Kidney (tissue), 14 donors: ENCODE data around the gene PGAM2. TPM values are rescaled to one million over a fixed set of nuclear protein-coding genes. Genes with fewer than 3 reads are reported as not detected.

Source experiments
- DNase-seq, 5 donors: peaks; one replicate each; pipeline ENCODE4 v3.0.0-alpha.2; 2013 to 2020
- FAIRE-seq: peaks from 2 replicates; lab custom pipeline; 2012; peaks lifted over from hg19 to GRCh38; lab: Jason Lieb, UNC
- H3K27ac ChIP-seq, 2 donors: one replicate each; pipeline ENCODE4 v1.7.0; 2013; ENCODE audit warnings: low read depth in 2 of 2, low read length in 2 of 2, inconsistent platforms in 1 of 2
- H3K27me3 ChIP-seq: one replicate; pipeline ENCODE4 v1.7.1; 2013; ENCODE audit warnings: low read length, inconsistent platforms; ENCODE audit not compliant: control insufficient read depth, insufficient read depth
- H3K36me3 ChIP-seq, 3 donors: one replicate each; pipeline versions ENCODE4 v1.7.0 to v1.7.1; 2013; ENCODE audit warnings: low read length in 3 of 3, control low read depth in 1 of 3, inconsistent platforms in 1 of 3; ENCODE audit not compliant: insufficient read depth in 3 of 3, control insufficient read depth in 2 of 3
- H3K4me1 ChIP-seq, 3 donors: one replicate each; pipeline versions ENCODE4 v1.7.0 to v1.7.1; 2013; ENCODE audit warnings: low read length in 3 of 3, inconsistent platforms in 1 of 3, low read depth in 1 of 3; ENCODE audit not compliant: control insufficient read depth in 2 of 3, insufficient read depth in 2 of 3
- H3K4me3 ChIP-seq, 3 donors: one replicate each; pipeline versions ENCODE4 v1.7.0 to v1.8.1; 2013; ENCODE audit warnings: low read length in 3 of 3, control low read depth in 1 of 3, inconsistent platforms in 1 of 3
- H3K9ac ChIP-seq, 3 donors: one replicate each; pipeline versions ENCODE4 v1.7.0 to v1.7.1; 2013; ENCODE audit warnings: low read length in 3 of 3, control low read depth in 1 of 3, inconsistent platforms in 1 of 3
- H3K9me3 ChIP-seq, 3 donors: one replicate each; pipeline versions ENCODE4 v1.7.0 to v1.7.1; 2013; ENCODE audit warnings: low read length in 3 of 3, control low read depth in 1 of 3, inconsistent platforms in 1 of 3; ENCODE audit not compliant: control insufficient read depth in 2 of 3, insufficient read depth in 1 of 3
- intact Hi-C: fragments of 100-400 bp; cut with DNase I; formaldehyde crosslinking; loops from one replicate; pipeline ENCODE4 v1.11.1; 2022
- polyA plus RNA-seq: library from polyadenylated mRNA; stranded (reverse); fragments of 350-450 nt; fragmentation: Illumina TruSeq; extraction: RNeasy Lipid Tissue Mini Kit (QIAGEN cat#74804); gene quantifications from one replicate; pipeline ENCODE4 v1.2.3, GENCODE V29; 2014; ENCODE audit warnings: low read depth, low replicate concordance; ENCODE audit not compliant: insufficient read depth
- total RNA-seq: library from RNA; stranded (reverse); fragmentation: NEBNext Ultra II Directional; extraction: Animal tissue kit (Norgen Biotek cat#: 25700); gene quantifications from one replicate; pipeline ENCODE4 v1.2.1, GENCODE V29; 2021
- TF ChIP-seq, protein P1 (sequence below): IDR thresholded peaks from 3 replicates; pipeline ENCODE4 v1.5.1; 2012; ENCODE audit warnings: mild to moderate bottlenecking, moderate library complexity, borderline replicate concordance; ENCODE audit not compliant: insufficient read depth; ENCODE audit errors: extremely low read depth
- donor health status: control.
- donor health status: control.
- donor health status: control.
- donor health status: control.
- donor health status: control.
- donor health status: DM: yes; HTN: yes; CAD: no.
- donor health status: Normal renal cell carcinoma (clear cell type).

Gene PGAM2
- total and polyA plus RNA-seq, 2 donors from 2014 or later: 2.1 to 37.7 TPM

DNA sequence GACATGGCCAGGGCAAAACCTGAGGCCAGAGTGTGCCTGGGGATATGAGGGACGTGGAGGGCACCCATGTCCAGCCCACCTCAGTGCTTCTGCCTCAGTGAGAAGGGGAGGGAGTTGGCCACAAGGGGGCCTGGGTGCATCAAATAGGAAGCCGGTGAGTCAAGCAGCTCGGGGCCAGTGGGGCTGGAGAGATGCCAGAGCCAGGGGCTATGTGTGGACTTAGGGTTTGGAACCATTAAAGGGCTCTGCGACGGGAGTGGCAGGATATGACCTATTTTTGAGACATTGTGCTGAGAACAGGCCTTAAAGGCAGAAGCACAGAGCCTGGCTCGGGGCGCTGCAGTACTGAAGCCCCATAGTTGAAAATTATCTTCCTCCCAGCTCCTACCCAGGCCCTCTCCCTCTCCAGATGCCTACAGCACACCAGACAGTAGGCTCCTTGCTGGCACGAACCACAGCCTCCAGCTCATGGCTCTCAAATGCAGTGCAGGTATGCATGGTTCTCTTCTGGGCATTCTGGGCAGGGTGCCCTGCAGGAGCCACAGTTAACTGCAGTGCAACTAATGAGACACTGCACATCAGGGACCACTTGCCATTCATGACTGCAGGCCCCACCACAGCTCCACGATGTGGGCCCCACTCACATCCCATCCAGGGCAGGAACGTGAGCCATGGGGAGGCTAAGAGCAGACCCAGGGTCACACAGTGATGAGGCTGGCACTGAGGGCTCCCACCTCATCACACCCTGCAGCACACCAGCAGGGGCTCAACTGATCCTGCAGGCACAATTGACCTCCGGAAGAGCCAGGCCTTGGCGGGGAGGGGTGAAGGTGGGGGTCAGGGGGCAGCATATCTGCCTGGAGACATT, 7.2 kb upstream of the PGAM2 start:
- no peak for FAIRE-seq
- peak; percentile 73 to 94 (median 83) for DNase-seq

DNA sequence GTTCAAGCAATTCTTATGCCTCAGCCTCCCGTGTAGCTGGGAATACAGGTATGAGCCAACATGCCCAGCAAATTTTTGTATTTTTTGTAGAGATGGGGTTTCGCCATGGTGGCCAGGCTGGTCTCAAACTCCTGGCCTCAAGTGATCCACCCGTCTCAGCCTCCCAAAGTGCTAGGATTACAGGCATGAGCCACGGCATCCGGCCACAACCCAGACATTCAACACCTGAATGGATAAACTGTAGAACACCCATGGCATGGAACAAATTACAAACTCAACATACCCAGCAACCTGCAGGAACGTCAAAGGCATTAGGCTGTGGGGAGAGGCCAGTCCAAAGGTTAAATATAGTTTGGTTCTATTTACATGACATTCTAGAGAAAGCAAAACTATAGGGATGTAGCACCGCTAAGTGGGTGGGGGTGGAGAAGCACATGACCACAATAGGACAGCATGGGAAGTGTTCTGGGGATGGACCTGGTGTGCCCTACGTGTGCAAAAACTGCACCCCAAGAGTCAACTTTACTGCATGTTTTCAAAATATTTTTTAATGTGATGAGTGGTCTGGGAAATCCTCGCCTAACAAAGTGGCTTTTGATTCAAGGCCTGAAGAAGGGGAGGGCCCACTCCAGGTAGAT, 6.5 kb upstream of the PGAM2 start:
- H3K27ac ChIP-seq: no peak overlapping the region
- H3K4me3 ChIP-seq: no peak overlapping the region

More for the DNA sequence above, 7.2 kb upstream of the PGAM2 start:
- H3K4me3 ChIP-seq: no peak overlapping the region
- no peaks in the 10 kb centered on the region for H3K27me3 ChIP-seq
- intact Hi-C loops: no loop called here
- H3K4me1 ChIP-seq: peaks cover 0 to 32% (median 30%) of the 10 kb centered on the region in 3 donors
- H3K27ac ChIP-seq: peak overlapping the region in 1 of 2 donors; percentile 41
- H3K9me3 ChIP-seq: no peaks in the 10 kb centered on the region
- no peak overlapping the region for H3K9ac ChIP-seq
- TF ChIP-seq, protein P1, sequence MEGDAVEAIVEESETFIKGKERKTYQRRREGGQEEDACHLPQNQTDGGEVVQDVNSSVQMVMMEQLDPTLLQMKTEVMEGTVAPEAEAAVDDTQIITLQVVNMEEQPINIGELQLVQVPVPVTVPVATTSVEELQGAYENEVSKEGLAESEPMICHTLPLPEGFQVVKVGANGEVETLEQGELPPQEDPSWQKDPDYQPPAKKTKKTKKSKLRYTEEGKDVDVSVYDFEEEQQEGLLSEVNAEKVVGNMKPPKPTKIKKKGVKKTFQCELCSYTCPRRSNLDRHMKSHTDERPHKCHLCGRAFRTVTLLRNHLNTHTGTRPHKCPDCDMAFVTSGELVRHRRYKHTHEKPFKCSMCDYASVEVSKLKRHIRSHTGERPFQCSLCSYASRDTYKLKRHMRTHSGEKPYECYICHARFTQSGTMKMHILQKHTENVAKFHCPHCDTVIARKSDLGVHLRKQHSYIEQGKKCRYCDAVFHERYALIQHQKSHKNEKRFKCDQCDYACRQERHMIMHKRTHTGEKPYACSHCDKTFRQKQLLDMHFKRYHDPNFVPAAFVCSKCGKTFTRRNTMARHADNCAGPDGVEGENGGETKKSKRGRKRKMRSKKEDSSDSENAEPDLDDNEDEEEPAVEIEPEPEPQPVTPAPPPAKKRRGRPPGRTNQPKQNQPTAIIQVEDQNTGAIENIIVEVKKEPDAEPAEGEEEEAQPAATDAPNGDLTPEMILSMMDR: peak; percentile 52
- H3K36me3 ChIP-seq: peaks cover 0 to 24% (median 0%) of the 10 kb centered on the region in 3 donors

DNA sequence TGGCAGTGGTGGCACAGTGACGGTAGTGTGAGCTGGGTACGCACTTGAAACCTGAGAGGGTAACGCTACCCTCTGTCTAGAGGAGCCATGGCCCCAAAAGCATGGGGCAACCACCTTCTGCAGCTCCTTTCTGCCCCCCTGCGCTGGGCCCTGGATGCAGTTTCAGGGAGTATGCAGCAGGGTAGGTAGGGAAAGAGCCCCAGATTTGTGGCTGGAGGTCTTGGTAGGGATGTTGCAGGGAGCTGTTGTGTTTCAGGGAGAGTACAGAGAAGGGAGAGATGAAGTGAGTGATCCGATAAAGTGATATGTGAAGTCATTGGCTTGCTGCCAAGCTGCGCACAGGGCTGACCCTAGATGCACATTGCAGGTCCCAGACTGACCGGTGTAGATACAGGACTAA, 2.7 kb upstream of the PGAM2 start:
- FAIRE-seq: no peak
- Histone ChIP-seq H3K9ac (no peak overlapping the region), H3K27me3 (no peaks in the 10 kb centered on the region), H3K36me3 (peaks cover 0 to 4% (median 0%) of the 10 kb centered on the region in 3 donors), H3K4me3 (no peak overlapping the region), H3K4me1 (peaks cover 0 to 21% (median 11%) of the 10 kb centered on the region in 3 donors), H3K9me3 (no peaks in the 10 kb centered on the region), H3K27ac (no peak overlapping the region)
- intact Hi-C loops: no loop called here
- TF ChIP-seq, protein P1: no peak
- peak in 1 of 5 donors; percentile 19 for DNase-seq

More for the DNA sequence above, 6.5 kb upstream of the PGAM2 start:
- Histone ChIP-seq H3K9ac (no peak overlapping the region), H3K36me3 (peaks cover 0 to 24% (median 0%) of the 10 kb centered on the region in 3 donors), H3K4me1 (peaks cover 0 to 26% (median 26%) of the 10 kb centered on the region in 3 donors), H3K27me3 (no peaks in the 10 kb centered on the region), H3K9me3 (no peaks in the 10 kb centered on the region)
- peak in 1 of 5 donors; percentile 18 for DNase-seq
- TF ChIP-seq, protein P1: no peak
- no peak for FAIRE-seq
- intact Hi-C loops: no loop called here
